Measurements from ENCODE around the gene ENTPD8.

DNA sequence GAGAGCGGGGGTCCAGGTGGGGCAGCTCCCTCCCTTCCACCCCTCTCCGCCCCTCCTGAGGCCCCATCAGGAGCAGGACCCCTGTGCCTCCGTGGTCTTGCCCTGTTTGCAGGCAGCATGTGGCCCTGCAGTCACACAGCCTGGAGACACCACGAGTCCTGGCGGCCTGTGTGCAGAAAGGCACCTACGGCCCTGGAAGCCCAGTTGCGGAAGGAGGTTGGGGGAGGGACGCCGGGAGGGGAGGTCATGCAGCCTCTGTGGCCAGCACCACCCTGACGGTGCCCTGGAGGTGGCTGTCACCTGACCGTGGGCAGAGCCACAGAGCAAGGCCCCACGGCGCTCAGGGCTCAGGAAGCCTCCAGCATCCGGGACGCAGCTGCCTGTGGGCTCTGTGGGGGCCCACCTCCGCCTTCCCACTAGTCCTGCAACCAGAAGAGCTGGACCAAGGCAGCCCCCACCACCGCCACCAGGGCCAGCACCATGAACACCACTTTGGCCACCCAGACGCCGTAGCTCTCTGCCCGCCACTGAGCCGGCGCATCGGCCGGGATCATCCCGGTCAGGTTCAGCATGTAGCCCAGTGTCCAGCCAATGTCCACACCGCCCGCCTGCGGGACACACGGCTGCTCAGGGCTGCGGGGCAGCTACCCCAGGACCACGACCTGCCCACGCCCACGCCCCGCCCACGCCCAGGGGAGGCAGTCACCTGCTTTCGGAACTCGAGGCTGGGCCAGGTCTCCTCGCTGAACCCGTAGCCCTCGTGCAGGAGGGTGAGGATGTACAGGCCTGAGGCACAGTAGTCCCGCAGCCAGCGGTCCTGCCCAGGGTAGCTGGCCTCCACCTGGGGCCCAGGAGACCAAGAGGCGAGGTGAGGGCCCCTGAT lies 6.4 kb downstream of the ENTPD8 start:
- TF ChIP-seq CTCF (conservative IDR thresholded peaks at IDR 0.05 in 1 of 2, IDR thresholded peaks at IDR 0.05 in 1 of 2; ENCODE audit: extremely low read depth in 1 of 2, insufficient read depth in 1 of 2, low read depth in 1 of 2, low read length in 2 of 2) = no peak
- TF ChIP-seq EZH2 (IDR thresholded peaks at IDR 0.05; ENCODE audit: borderline replicate concordance, low read length) = no peak
